Measurements from ENCODE around the gene SCNN1B.

SCNN1B gene

GRCh38 chr16:23330161-23330560 is 28.1 kb downstream of the SCNN1B start:
- TF ChIP-seq, protein P1, sequence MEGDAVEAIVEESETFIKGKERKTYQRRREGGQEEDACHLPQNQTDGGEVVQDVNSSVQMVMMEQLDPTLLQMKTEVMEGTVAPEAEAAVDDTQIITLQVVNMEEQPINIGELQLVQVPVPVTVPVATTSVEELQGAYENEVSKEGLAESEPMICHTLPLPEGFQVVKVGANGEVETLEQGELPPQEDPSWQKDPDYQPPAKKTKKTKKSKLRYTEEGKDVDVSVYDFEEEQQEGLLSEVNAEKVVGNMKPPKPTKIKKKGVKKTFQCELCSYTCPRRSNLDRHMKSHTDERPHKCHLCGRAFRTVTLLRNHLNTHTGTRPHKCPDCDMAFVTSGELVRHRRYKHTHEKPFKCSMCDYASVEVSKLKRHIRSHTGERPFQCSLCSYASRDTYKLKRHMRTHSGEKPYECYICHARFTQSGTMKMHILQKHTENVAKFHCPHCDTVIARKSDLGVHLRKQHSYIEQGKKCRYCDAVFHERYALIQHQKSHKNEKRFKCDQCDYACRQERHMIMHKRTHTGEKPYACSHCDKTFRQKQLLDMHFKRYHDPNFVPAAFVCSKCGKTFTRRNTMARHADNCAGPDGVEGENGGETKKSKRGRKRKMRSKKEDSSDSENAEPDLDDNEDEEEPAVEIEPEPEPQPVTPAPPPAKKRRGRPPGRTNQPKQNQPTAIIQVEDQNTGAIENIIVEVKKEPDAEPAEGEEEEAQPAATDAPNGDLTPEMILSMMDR (IDR thresholded peaks at IDR 0.05; ENCODE audit: low read depth, low read length, missing control alignments): no peak
- H3K4me3 ChIP-seq (replicated peaks; ENCODE audit: low read depth, low read length): no peak overlapping the region
- no peak for DNase-seq (ENCODE audit: extremely low read depth, low read depth)

DNA sequence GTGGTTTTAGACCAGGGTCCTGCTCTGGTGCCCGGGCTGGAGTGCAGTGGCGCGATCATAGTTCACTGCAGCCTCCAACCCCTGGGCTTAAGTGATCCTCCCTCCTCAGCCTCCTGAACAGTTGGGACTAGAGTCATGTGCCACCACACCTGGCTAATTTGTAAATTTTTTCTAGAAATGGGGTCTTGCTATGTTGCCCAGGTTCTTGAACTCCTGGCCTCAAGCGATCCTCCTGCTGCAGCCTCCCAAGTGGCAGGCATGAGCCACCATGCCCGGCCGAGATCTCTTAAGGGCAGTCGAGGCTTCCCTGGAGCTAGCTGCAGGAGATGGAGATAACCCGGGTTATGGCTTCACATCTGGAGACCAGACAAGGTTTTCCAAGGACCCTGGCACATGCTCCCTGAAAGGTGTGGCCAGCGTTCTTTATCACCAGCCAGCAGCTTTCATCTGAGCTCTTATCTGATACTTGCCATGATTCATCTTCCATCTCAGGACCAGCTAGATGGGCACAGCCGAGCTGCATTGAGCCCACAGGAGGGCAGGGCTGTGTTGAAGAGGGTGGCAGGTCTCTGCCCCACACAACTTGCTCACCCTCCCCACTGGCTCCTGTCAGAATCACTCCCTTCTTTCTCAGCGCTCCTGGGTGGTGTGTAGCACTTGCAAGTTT is 28.6 kb downstream of the SCNN1B start:
- TF ChIP-seq, protein P1 (IDR thresholded peaks at IDR 0.05; ENCODE audit: low read depth, low read length, missing control alignments): no peak
- DNase-seq (ENCODE audit: extremely low read depth, low read depth): no peak
- no peak overlapping the region for H3K4me3 ChIP-seq (replicated peaks; ENCODE audit: low read depth, low read length)

DNA sequence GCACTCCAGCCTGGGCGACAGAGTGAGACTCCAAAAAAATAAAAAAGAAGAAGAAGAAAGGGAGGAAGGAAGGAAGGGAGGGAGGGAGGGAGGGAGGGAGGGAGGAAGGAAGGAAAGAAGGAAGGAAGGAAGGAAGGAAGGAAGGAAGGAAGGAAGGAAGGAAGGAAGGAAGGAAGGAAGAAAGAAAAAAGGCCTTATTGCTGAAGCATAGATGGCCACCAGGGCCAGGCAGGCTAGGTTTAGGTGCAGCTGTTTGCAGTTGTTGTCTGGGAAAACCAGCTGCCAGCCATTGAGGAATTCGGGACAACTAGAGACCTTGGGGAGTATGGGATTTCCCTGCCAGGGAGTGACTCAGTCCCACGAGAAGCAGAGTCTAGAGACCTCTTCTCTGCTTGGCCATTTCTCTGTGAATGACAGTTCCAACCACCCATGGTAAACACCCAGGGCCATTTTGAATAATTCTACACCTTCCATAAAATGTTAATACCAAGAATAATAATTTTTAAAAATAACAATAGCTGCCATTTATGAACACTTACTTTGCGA is 31.0 kb downstream of the SCNN1B start:
- TF ChIP-seq, protein P1 (IDR thresholded peaks at IDR 0.05; ENCODE audit: low read depth, low read length, missing control alignments): no peak
- no peak overlapping the region for H3K4me3 ChIP-seq (replicated peaks; ENCODE audit: low read depth, low read length)
- DNase-seq (ENCODE audit: extremely low read depth, low read depth): no peak

DNA sequence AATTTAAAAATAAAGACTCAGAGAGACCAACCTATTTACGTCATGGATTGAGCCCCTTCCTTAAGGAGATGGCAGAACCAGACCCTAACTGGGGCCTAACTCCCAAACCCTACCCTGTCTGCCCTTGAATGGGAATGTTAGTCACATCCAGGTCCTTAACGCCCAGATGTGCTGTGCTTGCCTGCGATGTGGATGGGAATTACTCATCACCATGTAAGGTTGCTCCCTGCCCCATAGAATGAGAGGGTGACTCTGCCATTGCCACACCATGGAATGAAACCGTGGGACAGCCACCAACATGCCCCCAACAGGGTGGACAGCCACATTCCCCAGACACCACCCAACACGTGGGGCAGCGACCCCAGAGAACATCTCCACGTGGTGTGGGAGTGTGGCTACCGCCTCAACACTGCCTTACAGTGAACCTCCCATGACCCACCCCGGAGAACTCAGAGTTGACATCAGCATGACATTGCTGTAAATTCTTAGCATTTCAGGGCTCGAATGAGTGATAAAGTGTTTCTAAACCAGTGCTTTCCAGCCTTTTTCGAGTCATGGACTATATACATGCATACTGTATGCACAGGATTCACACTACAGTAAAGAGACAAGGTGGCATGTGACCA is 31.8 kb downstream of the SCNN1B start:
- TF ChIP-seq, protein P1 (IDR thresholded peaks at IDR 0.05; ENCODE audit: low read depth, low read length, missing control alignments): no peak
- DNase-seq (ENCODE audit: extremely low read depth, low read depth): no peak
- H3K4me3 ChIP-seq (replicated peaks; ENCODE audit: low read depth, low read length): no peak overlapping the region

DNA sequence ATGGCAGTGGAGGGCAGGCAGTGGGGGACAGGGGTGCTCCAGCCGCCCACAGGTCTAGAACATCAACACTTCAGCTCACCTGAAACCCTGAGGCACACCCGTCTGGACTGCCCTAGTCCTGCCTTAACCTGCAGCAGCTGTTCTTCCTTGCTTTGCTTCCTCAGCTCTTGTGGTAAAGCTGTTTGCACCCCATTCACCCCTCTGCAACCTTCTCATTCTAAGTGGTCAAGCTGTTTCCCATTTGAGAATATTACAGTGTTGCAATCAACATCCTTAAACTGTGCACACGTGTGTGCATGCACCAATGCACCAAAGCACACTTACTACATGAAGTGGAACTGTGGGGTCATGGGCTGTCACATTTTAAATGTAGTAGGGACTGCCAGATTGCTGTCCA is 32.4 kb downstream of the SCNN1B start:
- TF ChIP-seq, protein P1 (IDR thresholded peaks at IDR 0.05; ENCODE audit: low read depth, low read length, missing control alignments): no peak
- H3K4me3 ChIP-seq (replicated peaks; ENCODE audit: low read depth, low read length): no peak overlapping the region
- no peak for DNase-seq (ENCODE audit: extremely low read depth, low read depth)

DNA sequence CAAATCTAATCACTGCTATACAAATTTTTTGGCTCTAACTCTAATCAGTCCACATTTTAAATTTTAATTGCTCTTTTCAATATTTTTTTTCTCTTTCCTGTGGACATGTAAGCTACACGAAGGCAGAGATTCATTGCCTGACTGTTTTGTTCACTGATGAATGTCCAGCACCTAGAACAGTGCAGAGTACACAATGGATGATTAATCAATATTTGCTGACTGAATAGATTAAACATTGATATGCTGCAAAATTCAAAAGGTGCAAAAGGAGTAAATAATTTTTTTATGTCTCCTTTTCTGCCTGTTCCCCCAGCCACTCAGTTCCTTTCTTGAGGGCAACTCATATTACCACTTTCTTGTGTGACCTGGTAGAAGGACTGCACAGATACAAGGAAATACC is 32.8 kb downstream of the SCNN1B start:
- H3K4me3 ChIP-seq (replicated peaks; ENCODE audit: low read depth, low read length): no peak overlapping the region
- TF ChIP-seq, protein P1 (IDR thresholded peaks at IDR 0.05; ENCODE audit: low read depth, low read length, missing control alignments): no peak
- DNase-seq (ENCODE audit: extremely low read depth, low read depth): no peak
